HG03457 (cell line): ENCODE data around the gene CELF2.

Experiments used
- ATAC-seq: cut with Tn5 transposase; IDR thresholded peaks from one replicate; pipeline ENCODE4 v1.9.1; 2021; ENCODE audit warnings: moderate number of reproducible peaks; ENCODE audit not compliant: unreplicated experiment

The CELF2 gene

GRCh38 chr10:11020548-11020942 lies 2.9 kb downstream of the CELF2 start:
- no peak for ATAC-seq

GRCh38 chr10:11022213-11022612 lies 4.5 kb downstream of the CELF2 start:
- ATAC-seq, result no peak

- ATAC-seq, result no peak
Measured at GRCh38 chr10:11023009-11023953, 5.6 kb downstream of the CELF2 start.

GRCh38 chr10:11024596-11024995 lies 6.9 kb downstream of the CELF2 start:
- no peak for ATAC-seq

GRCh38 chr10:11025978-11026377 lies 8.3 kb downstream of the CELF2 start:
- no peak for ATAC-seq

GRCh38 chr10:11026773-11027172 lies 9.1 kb downstream of the CELF2 start:
- ATAC-seq, result no peak

GRCh38 chr10:11034762-11035161 lies 17.1 kb downstream of the CELF2 start:
- no peak for ATAC-seq

GRCh38 chr10:11035301-11035991 lies 17.8 kb downstream of the CELF2 start:
- ATAC-seq, result no peak

GRCh38 chr10:11036424-11037011 lies 18.8 kb downstream of the CELF2 start:
- ATAC-seq, result no peak

- ATAC-seq, result no peak
Measured at GRCh38 chr10:11037991-11038390, 20.3 kb downstream of the CELF2 start.

GRCh38 chr10:11042357-11042756 lies 24.7 kb downstream of the CELF2 start:
- ATAC-seq, result no peak

GRCh38 chr10:11043039-11043438 lies 25.4 kb downstream of the CELF2 start:
- ATAC-seq, result no peak

GRCh38 chr10:11043446-11044127 lies 25.9 kb downstream of the CELF2 start:
- ATAC-seq, result no peak

- no peak for ATAC-seq
Measured at GRCh38 chr10:11045487-11045886, 27.8 kb downstream of the CELF2 start.

- no peak for ATAC-seq
Measured at GRCh38 chr10:11045995-11046775, 28.5 kb downstream of the CELF2 start.

GRCh38 chr10:11046776-11047160 lies 29.1 kb downstream of the CELF2 start:
- no peak for ATAC-seq

- no peak for ATAC-seq
Measured at GRCh38 chr10:11048707-11049278, 31.1 kb downstream of the CELF2 start.

GRCh38 chr10:11049806-11050205 lies 32.1 kb downstream of the CELF2 start:
- no peak for ATAC-seq

- no peak for ATAC-seq
Measured at GRCh38 chr10:11050301-11051287, 32.9 kb downstream of the CELF2 start.
